Subcutaneous adipose tissue (tissue), 4 donors: ENCODE data around the gene CNTNAP2. TPM values are rescaled to one million over a fixed set of nuclear protein-coding genes. Genes with fewer than 3 reads are reported as not detected.

Experiments
- total RNA-seq, 4 donors: library from RNA; depleted of rRNA; stranded (reverse); fragments of >200 nt; gene quantifications; one replicate each; pipeline ENCODE4 v1.1.0, GENCODE V29; 2016
- TF ChIP-seq, protein P1 (sequence below): fragments of 450-650 bp; IDR thresholded peaks from one replicate; pipeline ENCODE4 v1.5.1; 2016; ENCODE audit warnings: low read depth, mild to moderate bottlenecking, control low read depth, antibody characterized with exemption, moderate library complexity

Gene CNTNAP2
- total RNA-seq, 4 donors from 2014 or later: not detected

DNA sequence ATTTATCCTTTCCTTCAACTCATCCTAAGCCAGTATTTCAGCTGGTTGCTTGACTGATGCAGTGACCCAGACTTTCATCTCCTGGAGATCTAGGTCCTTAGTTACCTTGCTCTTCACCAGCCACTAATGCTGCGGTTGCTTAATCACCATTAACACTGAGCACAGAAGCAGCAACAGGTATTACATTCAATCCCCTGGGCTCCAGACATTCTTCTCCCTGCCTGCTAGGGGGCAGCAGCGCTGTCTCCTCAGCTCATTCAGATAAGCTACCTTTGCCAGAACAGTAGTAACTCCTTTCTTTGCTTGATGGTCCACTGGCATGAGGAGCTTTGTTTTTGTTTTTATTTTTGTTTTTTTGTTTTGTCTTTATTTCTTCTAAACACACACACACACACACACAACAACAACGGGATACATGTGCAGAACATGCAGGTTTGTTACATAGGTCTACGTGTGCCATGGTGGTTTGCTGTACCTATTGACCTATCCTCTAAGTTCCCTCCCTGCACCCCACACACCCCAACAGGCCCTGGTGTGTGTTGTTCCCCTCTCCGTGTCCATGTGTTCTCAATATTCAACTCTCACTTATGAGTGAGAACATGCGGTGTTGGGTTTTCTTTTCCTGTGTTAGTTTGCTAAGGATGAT, 1430.8 kb downstream of the CNTNAP2 start:
- TF ChIP-seq, protein P1, sequence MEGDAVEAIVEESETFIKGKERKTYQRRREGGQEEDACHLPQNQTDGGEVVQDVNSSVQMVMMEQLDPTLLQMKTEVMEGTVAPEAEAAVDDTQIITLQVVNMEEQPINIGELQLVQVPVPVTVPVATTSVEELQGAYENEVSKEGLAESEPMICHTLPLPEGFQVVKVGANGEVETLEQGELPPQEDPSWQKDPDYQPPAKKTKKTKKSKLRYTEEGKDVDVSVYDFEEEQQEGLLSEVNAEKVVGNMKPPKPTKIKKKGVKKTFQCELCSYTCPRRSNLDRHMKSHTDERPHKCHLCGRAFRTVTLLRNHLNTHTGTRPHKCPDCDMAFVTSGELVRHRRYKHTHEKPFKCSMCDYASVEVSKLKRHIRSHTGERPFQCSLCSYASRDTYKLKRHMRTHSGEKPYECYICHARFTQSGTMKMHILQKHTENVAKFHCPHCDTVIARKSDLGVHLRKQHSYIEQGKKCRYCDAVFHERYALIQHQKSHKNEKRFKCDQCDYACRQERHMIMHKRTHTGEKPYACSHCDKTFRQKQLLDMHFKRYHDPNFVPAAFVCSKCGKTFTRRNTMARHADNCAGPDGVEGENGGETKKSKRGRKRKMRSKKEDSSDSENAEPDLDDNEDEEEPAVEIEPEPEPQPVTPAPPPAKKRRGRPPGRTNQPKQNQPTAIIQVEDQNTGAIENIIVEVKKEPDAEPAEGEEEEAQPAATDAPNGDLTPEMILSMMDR: no peak

DNA sequence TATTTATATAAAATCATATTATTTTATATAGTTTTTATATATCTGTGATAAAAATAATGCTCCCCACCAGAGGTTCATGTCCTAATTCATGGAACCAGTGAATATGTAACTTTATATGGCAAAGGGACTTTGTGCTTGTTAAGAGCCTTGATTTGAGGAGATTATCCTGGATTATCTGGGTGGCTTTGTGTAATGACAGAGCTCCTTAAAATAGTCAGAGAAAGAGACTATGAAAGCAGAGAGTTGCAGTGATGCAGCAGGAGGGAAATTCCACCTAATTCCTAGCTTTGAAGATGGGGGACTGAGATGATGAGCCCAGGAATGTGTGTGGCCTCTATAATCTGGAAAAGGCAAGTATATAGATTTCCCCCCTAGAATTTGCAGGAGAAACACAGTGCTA, 1439.7 kb downstream of the CNTNAP2 start:
- TF ChIP-seq, protein P1: no peak

DNA sequence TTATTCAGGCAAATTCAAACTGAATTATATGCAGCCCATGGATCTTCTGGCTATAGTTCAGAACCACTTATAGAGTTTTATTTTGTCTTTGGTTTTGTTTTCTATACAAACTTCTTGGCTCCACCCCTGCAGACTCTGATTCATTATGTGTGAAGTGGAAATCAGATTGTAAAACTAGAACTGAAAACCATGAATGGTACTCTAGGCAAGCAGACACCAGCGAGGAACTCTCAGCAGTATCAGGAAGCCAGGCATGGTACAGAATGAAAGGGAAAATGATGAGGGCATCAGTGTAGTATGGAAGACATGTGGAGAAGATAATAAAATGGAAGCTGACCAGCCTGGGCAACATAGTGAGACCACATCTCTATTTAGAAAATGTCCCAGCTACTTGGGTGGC, 1447.1 kb downstream of the CNTNAP2 start:
- TF ChIP-seq, protein P1: no peak

DNA sequence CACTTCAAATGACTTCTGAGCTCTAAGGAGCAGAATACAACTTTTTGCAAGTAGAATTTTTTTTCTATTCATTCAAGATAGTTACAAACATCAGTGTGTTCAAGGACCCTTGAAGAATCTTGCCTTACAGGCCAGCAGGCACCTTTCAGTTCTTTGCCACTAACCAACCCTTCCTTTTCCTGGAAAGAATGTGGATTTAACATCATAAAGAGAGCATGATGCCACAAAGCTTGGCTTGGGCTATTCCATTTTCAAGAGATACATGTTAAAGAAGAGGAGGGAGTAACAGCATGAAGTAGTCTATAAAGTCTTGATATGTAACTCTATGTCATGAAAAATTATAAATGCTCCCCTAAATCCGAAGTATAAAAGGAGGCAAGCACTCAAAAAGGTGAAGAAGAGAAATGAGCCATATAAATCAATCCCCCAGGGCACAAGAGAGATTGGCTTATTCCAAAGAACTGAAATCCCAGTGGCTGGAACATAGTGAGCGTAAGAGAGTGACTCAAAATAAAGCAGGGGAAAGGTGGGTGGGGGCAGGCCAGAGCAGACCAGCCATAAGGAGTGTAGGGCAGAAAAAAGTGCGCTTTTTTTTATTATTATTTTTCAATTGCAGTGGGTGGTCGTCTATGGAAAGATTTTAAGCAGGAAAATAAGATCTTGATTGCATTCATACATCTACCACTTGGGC, 1448.3 kb downstream of the CNTNAP2 start:
- TF ChIP-seq, protein P1: no peak

DNA sequence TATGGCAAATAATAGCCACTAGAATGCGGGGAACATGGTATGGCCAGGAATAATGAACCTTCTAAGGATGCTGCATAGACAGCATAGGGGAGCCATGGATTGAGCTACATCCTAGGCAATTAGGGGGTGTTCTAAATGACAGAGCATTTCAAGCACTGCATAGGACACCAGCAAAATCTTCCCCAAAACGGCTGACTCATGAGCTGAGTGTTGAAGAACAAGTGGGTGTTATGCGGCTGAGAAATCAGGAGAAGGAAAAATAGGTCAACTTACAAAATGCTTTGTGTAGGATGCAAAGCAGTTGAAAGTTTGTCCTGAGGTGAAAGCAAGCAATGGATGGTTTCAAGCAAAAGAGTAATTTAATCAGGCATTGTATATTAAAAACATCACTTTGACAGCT, 1450.4 kb downstream of the CNTNAP2 start:
- TF ChIP-seq, protein P1: no peak

DNA sequence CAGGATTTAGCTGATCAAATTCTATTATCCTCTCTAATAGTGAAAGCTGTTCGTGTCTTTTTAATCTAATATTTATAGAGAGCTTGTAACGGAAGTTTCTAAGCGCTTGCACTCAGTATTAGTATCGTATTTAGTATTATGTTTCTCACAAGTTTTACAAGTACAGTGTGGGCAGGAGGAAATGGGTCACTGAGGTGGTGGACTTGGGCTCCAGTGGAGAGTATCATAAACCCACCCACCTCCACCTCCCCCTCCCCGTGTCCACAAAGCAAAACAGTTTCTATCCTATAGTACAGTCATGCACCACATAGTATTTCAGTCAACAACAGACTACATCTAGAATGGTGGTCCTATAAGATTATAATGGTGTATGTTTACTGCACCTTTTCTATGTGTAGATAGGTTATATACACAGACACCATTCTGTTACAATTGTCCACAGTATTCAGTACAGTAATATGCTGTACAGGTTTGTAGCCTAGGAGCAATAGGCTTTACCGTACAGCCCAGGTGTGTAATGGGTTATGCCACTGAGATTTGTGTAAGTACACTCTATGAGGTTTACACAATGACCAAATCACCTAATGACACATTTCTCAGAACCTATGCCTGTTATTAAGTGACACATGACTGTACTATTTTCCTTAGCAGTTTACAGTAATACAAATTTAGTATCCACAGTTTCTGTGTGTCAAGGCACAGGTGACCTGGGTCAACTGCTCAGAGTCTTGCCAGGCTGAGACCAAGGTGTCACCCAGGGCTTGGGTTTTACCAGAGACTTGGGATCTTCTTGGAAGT, 1452.7 kb downstream of the CNTNAP2 start:
- TF ChIP-seq, protein P1: no peak

DNA sequence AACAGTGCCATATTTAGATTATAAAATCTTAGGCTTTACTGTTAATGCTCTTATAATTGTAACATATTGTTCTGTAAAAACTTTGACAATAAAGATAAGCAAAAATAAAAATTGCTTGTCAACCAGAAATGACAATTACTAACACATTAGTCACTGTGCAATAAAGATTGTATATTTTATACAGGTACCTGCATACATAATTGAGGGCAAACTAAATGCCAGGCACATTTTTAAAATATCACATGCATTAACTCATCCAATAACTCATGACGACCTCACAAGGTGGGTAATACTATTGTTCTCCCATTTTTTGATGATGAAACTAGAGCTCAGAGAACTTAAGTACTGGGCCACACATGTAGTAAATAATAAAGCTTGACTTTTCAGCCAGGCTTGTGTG, 1453.8 kb downstream of the CNTNAP2 start:
- TF ChIP-seq, protein P1: no peak
